Activated B cell treated with CpG ODN at 0.5 μM for 24 hours (primary cell): ENCODE results near the gene PRADC1. TPM values are rescaled to one million over a fixed set of nuclear protein-coding genes. Genes with fewer than 3 reads are reported as not detected.

Experiments
- ATAC-seq: fragments of 200-7000 bp; cut with Tn5 transposase; one replicate; pipeline ENCODE4 v1.10.0; 2021; ENCODE audit warnings: low read depth, mild to moderate bottlenecking, moderate library complexity
- CTCF ChIA-PET: fragments of 350-600 bp; sonication (Branson Sonifier 250); formaldehyde crosslinking; loops from one replicate; lab custom pipeline; 2021; ENCODE audit warnings: antibody characterized with exemption; lab: Charles Lee
- POLR2A ChIA-PET: fragments of 350-600 bp; sonication (Branson Sonifier 250); formaldehyde crosslinking; loops from one replicate; lab custom pipeline; 2021; ENCODE audit warnings: antibody characterized with exemption; lab: Charles Lee
- DNase-seq: peaks from one replicate; pipeline ENCODE4 v3.0.0; 2022
- H3K27ac Mint-ChIP-seq: one replicate; pipeline ENCODE4 v1.8.0; 2020; ENCODE audit warnings: mixed read lengths
- H3K27me3 Mint-ChIP-seq: one replicate; pipeline ENCODE4 v1.8.0; 2021; ENCODE audit warnings: mixed read lengths
- H3K36me3 Mint-ChIP-seq: one replicate; pipeline ENCODE4 v1.8.0; 2021; ENCODE audit warnings: low read depth, mixed read lengths
- H3K4me1 Mint-ChIP-seq: one replicate; pipeline ENCODE4 v1.8.0; 2021; ENCODE audit warnings: mixed read lengths
- H3K4me3 Mint-ChIP-seq: one replicate; pipeline ENCODE4 v1.8.0; 2020; ENCODE audit warnings: mild to moderate bottlenecking, mixed read lengths
- H3K9me3 Mint-ChIP-seq: one replicate; pipeline ENCODE4 v1.8.0; 2020; ENCODE audit warnings: mixed read lengths
- intact Hi-C: fragments of 100-400 bp; cut with micrococcal nuclease; formaldehyde crosslinking; loops from one replicate; pipeline ENCODE4 v1.15.1; 2024
- total RNA-seq: library from RNA; stranded (reverse); gene quantifications from 2 replicates; pipeline ENCODE4 v1.2.3, GENCODE V29; 2022
- TF ChIP-seq, protein P1 (sequence below): fragments of 200-600 bp; IDR thresholded peaks from one replicate; pipeline ENCODE4 v1.8.0; 2022; ENCODE audit warnings: antibody characterized with exemption, mild to moderate bottlenecking

PRADC1 gene
- total RNA-seq: 4.6 and 4.7 TPM in 2 replicates

DNA sequence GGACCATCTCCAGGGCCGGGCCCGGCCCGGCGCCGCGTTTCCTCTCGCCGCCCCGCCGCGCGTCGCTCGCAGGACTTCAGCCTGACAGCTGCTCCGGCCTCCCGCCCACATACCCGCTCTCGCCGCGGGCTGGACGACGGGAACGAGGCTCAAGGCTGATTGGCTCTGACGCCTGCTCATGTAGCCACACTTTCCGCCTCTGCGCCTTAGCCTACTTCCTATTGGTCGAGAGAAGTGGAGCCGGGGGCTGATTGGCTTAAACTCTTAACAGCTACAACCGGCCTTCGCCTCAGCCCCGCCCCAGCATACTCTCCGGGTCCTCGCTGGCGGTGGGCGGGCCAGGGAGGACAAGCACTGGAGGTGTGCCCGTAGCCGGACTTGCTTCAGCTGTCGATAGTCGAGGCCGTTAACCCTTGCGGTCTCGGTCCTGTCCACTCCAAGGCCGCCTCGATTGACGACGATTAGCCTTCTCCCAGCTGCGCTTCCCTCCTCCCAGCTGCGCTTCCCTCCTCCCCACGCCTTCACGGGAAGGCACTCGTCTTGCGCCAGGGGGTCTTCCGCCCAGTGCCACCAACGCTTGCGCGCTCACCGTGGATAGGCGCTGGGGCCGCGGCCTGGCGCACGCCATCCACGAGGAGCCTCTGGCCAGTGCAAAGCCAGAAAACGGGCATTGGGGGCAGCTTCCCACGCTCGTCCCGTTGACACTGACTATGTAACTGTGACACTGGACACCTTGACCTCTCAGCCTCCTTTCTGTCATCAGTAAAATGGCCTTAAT is at the start of gene PRADC1:
Gene PRADC1 (minus strand): TSS at position 86 of the 778 bp plus-strand sequence. CDS start 79 bp downstream, at position 7.
- peak within 1 kb of the TSS; percentile 95 for H3K4me3 Mint-ChIP-seq
- POLR2A ChIA-PET: interaction anchor here (0.6 to 4.5 kb wide), 25 partner anchors 8 to 1421 kb away, joined by 3 to 51 read pairs (median 5); partner anchors contain the start of genes ALMS1, EGR4, EMX1 and FBXO41
- ATAC-seq (peak; percentile 87), DNase-seq (peak; percentile 84)
- H3K27ac Mint-ChIP-seq: peak within 1 kb of the TSS; percentile 93
- no peaks in the 10 kb centered on the region for H3K9me3 Mint-ChIP-seq
- no peaks in the 10 kb centered on the region for H3K27me3 Mint-ChIP-seq
- peaks cover 38% of the 10 kb centered on the region for H3K4me1 Mint-ChIP-seq
- CTCF ChIA-PET: interaction anchor here (1.1 to 2.8 kb wide), 6 partner anchors 21 to 217 kb away, joined by 3 to 23 read pairs (median 6); partner anchors contain the start of gene ALMS1
- peaks cover 30% of the 10 kb centered on the region for H3K36me3 Mint-ChIP-seq
- intact Hi-C loops: loop anchor here (1.0 to 5.0 kb wide), 7 partner anchors 19 to 1901 kb away; partner anchors contain the start of genes DGUOK, EXOC6B, RAB11FIP5 and SEMA4F
- TF ChIP-seq, protein P1, sequence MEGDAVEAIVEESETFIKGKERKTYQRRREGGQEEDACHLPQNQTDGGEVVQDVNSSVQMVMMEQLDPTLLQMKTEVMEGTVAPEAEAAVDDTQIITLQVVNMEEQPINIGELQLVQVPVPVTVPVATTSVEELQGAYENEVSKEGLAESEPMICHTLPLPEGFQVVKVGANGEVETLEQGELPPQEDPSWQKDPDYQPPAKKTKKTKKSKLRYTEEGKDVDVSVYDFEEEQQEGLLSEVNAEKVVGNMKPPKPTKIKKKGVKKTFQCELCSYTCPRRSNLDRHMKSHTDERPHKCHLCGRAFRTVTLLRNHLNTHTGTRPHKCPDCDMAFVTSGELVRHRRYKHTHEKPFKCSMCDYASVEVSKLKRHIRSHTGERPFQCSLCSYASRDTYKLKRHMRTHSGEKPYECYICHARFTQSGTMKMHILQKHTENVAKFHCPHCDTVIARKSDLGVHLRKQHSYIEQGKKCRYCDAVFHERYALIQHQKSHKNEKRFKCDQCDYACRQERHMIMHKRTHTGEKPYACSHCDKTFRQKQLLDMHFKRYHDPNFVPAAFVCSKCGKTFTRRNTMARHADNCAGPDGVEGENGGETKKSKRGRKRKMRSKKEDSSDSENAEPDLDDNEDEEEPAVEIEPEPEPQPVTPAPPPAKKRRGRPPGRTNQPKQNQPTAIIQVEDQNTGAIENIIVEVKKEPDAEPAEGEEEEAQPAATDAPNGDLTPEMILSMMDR: no peak

DNA sequence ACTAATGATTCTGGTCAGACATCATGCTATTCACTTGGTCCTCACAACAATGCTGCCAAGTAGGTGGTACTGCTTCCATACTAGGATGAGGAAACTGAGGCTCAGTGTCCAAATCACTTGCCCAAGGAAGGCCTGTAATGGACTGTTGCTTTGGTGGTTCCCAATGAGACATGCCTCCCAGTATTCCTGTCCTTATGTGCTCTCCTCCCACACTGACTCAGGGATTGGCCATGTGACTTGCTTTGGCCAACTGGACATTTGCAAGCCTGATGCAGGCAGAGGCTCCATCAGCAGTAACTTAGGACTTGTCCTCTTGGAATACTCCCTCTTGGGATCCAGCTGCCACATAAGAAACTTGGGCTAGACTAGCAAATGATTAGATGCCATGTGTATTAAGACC is 48.2 kb upstream of the PRADC1 start:
- H3K4me1 Mint-ChIP-seq: peaks cover 31% of the 10 kb centered on the region
- POLR2A ChIA-PET: interaction anchor here (3.4 kb wide), 1 partner anchor 47 kb away, joined by 10 read pairs; the partner anchor contains the start of genes CCT7 and PRADC1
- TF ChIP-seq, protein P1: no peak
- H3K36me3 Mint-ChIP-seq: peaks cover 14% of the 10 kb centered on the region
- intact Hi-C loops: loop anchor here (10.0 kb wide), 1 partner anchor 454 kb away; the partner anchor contains the start of gene TPRKB
- ATAC-seq: no peak
- H3K4me3 Mint-ChIP-seq: no peak overlapping the region
- CTCF ChIA-PET: no interaction called here
- no peaks in the 10 kb centered on the region for H3K9me3 Mint-ChIP-seq
- no peak overlapping the region for H3K27ac Mint-ChIP-seq
- no peak for DNase-seq
- no peaks in the 10 kb centered on the region for H3K27me3 Mint-ChIP-seq

DNA sequence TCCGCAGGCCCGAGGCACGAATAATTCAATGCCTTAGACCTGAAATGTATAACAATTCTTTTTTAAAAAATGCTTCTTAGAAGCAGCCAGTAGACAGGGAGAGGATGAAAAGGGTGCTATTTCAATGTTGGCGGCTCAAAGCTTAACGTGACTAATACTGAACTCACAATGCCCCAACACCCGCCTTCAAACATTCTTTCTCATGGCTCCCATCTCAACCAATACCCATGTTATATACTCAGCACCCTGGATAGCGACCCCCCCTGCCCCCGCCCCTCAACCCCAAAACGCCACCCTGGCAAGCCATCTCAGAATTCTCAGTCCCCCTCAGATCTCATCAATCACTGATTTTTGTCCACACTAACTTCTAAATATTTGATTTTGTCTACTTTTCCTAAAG is 46.8 kb upstream of the PRADC1 start:
- POLR2A ChIA-PET: interaction anchor here (3.4 kb wide), 1 partner anchor 46 kb away, joined by 10 read pairs; the partner anchor contains the start of genes CCT7 and PRADC1
- H3K4me3 Mint-ChIP-seq: no peak overlapping the region
- CTCF ChIA-PET: no interaction called here

DNA sequence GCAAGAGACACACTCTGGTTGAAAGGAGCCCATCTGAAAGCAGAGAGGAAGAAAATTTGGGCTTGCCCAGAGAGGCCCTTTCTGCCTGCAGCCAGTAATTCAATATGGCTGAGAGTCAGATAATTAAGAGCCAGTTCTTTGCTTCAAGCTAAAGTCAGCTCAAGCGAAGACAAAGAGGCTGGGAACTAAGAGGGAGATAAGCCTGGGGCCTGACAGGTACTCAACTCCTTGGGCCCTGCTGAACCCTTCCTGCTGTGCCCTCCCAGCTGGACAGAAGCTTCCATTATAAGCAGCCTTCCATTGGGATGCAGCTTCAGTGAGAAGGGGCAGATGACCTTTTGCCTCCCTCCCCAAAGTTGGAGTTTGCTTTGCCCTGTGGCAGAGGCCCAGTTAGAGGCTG is 39.2 kb upstream of the PRADC1 start:
- intact Hi-C loops: no loop called here
- ATAC-seq (no peak), DNase-seq (no peak)
- peaks cover 12% of the 10 kb centered on the region for H3K36me3 Mint-ChIP-seq
- CTCF ChIA-PET: interaction anchor here (0.6 kb wide), 1 partner anchor 18 kb away, joined by 3 read pairs; no protein-coding TSS in a partner anchor
- H3K4me1 Mint-ChIP-seq: peaks cover 14% of the 10 kb centered on the region
- TF ChIP-seq, protein P1: no peak
- POLR2A ChIA-PET: interaction anchor here (1.0 kb wide), 2 partner anchors 12 to 22 kb away, joined by 3 to 5 read pairs; partner anchors contain the start of gene FBXO41
- H3K27ac Mint-ChIP-seq: no peak overlapping the region
- no peak overlapping the region for H3K4me3 Mint-ChIP-seq
- H3K9me3 Mint-ChIP-seq: no peaks in the 10 kb centered on the region
- H3K27me3 Mint-ChIP-seq: no peaks in the 10 kb centered on the region

More for the DNA sequence above, 46.8 kb upstream of the PRADC1 start:
- ATAC-seq: no peak
- Mint-ChIP-seq H3K36me3 (peaks cover 16% of the 10 kb centered on the region), H3K4me1 (peaks cover 18% of the 10 kb centered on the region), H3K27me3 (no peaks in the 10 kb centered on the region), H3K27ac (no peak overlapping the region), H3K9me3 (no peaks in the 10 kb centered on the region)
- DNase-seq: no peak
- intact Hi-C loops: loop anchor here (10.0 kb wide), 1 partner anchor 455 kb away; the partner anchor contains the start of gene TPRKB
- TF ChIP-seq, protein P1: no peak
